GM19468 (cell line): ENCODE measurements around the gene BZW2.

ENCODE experiments used
- ATAC-seq: cut with Tn5 transposase; IDR thresholded peaks from one replicate; pipeline ENCODE4 v1.9.1; 2021; ENCODE audit warnings: mild to moderate bottlenecking, moderate library complexity, moderate number of reproducible peaks; ENCODE audit not compliant: unreplicated experiment; ENCODE audit errors: extremely low read depth

The BZW2 gene

GRCh38 chr7:16645593-16646471 lies at the start of gene BZW2, which contains the start of gene ANKMY2:
BZW2 (plus strand) TSS chr7:16646181; CDS start chr7:16665444, 19,263 bp downstream.
ANKMY2 (minus strand) TSS chr7:16645754; CDS start chr7:16645573, 181 bp downstream.
- ATAC-seq: peak; percentile 97

GRCh38 chr7:16598015-16598414 lies 48.0 kb upstream of the BZW2 start:
- no peak for ATAC-seq

DNA sequence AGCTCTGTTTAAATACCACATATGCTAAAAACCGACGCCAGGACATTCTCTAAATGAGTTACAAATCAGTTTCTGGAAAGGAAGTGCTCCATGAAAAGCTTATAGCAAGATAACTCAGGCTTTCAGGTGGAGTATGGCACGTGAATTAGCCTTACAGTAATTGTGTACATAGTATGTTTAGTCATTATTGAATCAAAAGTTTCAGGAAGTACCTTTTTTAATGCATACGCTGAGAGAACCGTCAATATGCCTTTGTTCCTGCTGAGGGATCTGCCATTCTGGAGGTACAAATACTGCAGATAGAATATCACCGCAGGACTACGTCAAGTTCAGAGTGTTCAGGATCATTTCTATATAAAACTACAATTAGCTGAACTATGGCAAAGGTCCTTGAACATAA lies 46.1 kb upstream of the BZW2 start:
- ATAC-seq: no peak

DNA sequence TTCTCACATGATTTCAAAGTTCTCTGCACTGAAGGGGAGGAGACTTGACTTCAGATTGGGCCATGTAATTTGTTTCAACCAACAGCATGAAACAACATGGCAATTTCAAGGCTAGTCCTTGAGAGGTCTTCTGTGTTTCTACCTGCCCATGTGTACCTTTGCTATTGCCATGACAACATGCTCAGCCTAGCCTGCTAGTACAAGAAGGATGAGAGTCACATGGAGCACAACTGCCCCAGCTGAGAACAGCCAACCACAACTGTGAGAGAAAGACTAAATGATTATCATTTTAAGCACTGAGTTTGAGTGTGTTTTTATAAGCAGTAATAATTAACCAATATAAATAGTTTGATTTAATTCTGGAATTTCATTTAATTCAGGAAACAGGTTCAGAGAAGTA lies 42.3 kb upstream of the BZW2 start:
- ATAC-seq: no peak

- no peak for ATAC-seq
Observed at GRCh38 chr7:16604054-16604453, 41.9 kb upstream of the BZW2 start.

DNA sequence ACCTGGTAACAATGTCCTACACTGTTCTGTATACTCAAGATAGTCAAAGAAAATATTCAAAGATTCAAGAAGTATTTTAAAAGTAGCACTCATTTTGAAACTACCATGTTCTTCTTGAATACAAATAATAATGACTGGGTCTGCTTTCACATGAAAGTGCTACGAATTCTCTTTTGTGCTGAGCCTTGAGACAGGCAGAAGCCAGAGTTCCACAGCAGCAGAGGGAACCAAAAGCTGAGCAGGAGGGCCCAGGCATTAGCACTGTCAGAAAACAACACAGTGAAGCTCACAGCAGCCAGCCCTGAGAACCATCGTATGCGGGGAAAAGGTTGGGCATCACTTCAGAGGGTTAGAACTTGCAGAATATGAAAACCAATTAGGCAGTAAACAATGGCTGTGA lies 39.3 kb upstream of the BZW2 start:
- no peak for ATAC-seq

DNA sequence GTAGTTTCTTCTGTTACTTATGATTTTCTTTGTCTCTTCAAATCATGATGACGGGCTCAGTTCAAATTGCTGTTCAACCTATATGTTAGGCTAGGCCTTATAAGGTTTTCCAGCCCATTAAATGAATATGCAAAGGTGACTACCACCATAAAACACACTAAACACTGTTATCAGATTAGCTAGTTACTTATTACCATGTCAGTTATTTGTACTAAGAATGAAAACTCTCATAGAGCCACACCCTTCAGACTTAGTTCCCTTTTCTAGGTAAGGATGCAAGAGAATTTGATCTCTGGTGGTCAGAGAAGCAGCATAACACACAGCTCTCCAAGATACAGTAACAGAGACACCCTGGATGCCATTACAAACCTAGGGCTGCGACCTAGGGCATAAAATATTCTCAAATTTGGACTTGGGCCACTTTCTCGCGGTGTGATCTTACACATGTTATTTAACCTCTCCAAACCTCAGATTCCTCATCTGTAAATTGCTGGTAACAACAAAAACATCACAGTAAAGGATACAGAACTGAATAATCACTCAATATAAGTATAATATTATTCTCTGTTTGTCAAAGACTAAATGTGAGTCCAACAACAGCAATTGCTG lies 36.0 kb upstream of the BZW2 start:
- peak; percentile 78 for ATAC-seq

- ATAC-seq: no peak
Observed at GRCh38 chr7:16611711-16612110, 34.3 kb upstream of the BZW2 start.

DNA sequence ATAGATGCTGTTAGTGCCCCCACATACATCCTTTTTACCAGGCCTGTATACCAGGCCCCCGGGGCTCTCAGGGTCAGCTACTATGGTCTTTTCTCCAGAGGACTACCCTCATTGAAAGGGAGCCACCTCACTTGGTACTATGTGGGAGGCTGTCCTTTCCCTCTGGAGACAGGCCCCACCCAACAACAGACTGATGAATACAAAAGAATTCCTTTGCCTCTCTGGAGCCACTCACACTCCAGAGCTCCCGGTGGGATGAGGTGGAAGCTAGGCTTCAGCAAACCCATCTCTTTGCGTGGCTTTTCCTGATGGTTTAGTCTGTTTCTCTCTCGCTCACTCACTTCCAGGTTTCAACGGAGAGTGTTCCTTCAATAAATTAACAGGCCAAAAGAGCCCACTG lies 30.8 kb upstream of the BZW2 start:
- ATAC-seq: no peak

- ATAC-seq: no peak
Observed at GRCh38 chr7:16616122-16616521, 29.9 kb upstream of the BZW2 start.

- no peak for ATAC-seq
Observed at GRCh38 chr7:16616542-16616941, 29.4 kb upstream of the BZW2 start.

GRCh38 chr7:16619979-16620408 lies 26.0 kb upstream of the BZW2 start:
- peak; percentile 82 for ATAC-seq

- ATAC-seq: no peak
Observed at GRCh38 chr7:16626388-16626787, 19.6 kb upstream of the BZW2 start.

GRCh38 chr7:16627236-16627635 lies 18.7 kb upstream of the BZW2 start:
- ATAC-seq: no peak

DNA sequence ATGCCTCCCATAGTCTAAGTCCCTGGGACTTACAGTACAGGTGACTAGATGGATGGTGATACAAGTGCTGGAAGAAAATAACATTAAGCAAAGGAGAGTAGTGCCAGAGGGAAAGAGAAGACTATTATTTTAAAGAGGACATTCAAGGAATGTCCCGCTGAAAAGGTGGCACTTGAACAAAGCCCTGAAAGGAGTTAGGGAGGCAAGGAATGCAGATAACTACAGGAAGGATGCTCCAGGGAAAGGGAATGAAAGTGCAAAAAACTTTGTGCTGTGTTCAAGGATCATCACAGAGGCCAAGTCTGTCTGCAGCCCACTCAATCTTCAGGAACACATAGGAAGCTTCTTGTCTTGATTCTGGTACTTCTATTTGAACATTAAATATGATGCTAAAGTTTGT lies 15.3 kb upstream of the BZW2 start:
- ATAC-seq: no peak

DNA sequence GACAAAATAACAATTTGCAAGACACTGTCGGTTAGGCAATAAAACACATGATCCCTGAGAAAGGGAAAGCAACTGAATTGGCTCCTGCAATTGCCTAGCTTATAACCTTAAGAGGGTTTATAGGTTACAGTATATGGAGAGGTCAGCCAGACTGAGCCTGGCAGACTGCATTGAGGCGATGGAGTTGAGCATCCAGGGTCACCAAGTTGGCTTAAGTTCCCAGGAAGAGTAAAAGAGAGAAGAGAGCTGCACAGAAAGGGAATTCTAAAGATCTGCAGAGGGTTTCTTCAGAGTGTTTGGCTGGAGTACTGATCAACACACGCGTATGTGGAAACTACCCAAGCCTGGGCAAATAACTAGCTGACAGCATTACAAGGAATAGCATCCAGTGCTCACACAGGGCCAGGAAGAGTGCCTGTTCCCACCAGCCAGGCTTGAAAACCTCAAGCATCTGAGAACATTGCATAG lies 11.7 kb upstream of the BZW2 start:
- ATAC-seq: no peak

GRCh38 chr7:16636555-16637101 lies 9.4 kb upstream of the BZW2 start:
- no peak for ATAC-seq

DNA sequence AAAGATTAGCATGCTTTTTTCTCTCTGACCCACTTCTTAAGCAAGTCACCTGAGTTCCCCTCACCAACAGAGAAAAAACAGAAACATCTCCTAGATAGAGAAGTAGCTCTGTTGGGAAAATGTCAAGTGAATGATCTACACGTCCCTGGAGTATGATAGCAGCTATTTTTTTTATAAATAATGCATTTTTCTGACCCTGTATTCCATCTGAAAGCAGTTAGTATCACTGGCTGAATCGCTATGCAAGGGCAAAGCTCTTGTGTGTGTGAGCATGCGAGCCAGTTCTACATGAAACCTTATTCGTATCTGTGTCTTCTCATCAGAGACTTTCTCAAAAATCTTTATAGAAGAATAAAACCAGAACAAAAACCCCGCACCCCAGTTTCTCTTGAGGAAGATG lies 8.6 kb upstream of the BZW2 start:
- ATAC-seq: no peak

DNA sequence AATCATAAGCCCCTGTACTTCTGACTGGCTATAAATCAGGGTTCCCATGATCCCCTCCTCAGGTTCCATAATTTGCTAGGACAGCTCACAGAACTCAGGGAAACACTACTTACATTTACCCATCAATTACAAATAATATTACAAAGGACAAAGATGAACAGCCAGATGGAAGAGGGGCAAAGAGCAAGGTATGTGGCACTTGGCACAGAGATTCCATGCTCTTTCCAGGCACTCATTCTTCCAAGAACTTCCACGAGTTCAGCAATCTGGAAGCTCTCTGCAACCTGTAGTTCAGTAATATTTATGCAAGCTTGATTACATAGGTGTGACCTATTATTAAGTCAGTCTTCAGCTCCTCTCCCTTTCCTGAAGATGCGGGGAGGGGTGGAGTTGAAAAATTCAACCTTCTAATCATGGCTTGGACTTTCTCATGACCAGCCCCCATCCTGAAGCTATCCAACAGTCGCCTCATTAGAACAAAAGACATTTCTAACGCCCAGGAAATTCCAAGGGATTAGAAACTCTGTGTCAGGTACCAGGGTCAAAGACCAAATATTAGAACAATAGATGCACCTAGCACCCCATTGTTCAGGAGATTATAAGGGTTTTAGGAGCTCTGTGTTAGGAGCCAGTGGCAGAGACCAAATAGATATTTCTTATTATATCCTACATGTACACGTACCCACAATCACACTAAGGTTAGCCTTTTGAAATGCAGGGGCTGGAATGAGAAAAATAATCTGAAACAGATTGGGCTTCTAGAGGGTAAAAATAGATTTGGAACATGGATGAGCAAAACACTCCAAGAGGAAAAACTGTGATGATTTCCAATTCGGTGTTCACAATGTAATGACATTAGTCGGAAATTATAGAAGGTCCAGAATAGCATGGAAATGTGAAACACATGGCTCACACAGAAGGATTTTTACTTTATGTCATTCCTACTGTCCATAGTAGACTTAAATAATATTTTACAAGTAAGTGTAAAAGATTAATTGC lies 7.4 kb upstream of the BZW2 start:
- ATAC-seq: no peak

DNA sequence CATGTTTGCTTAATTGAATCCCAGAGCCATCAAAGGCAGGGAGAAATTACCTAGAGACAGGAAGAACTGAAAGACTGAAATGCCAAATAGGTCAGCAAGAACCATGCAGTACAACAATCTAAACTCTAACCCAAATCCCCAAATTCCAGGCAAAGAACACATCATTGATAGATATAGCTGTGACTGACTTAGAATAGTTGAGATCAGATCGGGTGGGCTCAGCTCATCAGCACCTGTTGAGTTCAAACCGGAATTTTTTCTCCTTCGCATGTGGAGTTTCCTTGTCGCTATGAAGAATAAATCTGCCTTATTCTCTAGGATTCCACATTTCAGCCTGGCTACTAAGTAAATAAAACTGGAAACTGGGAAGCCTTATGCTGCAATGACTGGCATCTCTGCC lies 1.8 kb upstream of the BZW2 start:
- no peak for ATAC-seq
